HG02852 (cell line): ENCODE data around the gene CARS2.
"Not testable (repeated sequence)": the region's sequence is repeated elsewhere in the genome, so short reads cannot be mapped to it uniquely, and the experiment has no call there.

Experiments
- ATAC-seq: cut with Tn5 transposase; IDR thresholded peaks from one replicate; pipeline ENCODE4 v1.9.1; 2021; ENCODE audit warnings: mild to moderate bottlenecking, moderate library complexity; ENCODE audit not compliant: unreplicated experiment

Gene CARS2

DNA sequence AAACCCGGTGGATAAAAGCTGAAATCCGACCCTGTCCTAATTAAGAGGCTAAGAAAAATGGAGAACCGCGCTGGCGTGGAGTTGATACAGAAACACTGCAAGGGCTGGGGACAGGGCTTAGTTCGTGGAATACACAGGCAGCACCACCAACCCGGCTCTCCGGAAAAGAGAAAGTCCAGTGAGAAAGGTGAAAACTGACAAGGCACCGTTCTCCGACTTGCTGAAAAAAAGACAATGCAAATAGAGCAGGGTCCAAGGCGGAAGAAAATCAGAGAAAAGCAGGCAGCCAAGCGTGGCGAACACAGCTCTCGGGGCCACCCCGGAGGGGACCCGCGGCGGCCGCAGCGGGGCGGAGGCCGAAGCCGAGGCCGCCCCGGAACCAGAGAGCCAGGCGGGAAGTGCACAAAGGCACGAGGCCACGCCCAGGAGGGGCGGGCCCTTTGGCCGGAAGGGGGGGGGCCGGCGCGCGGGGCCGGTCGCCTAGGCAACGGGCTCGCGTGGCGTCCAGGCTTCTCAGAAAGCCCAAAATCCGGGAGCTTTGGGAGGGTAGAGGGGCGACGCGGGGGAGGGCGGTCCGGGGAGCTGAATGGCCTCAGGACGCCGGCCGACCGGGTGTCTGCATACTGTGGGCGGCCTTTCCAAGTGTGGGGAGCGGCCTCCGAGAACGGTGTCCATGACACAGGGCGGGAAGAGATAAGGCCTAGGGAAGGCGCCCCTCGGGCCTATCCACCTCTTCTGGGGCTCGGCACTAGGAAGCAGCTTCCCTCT is 6.3 kb upstream of the CARS2 start:
- ATAC-seq = peak; percentile 32

DNA sequence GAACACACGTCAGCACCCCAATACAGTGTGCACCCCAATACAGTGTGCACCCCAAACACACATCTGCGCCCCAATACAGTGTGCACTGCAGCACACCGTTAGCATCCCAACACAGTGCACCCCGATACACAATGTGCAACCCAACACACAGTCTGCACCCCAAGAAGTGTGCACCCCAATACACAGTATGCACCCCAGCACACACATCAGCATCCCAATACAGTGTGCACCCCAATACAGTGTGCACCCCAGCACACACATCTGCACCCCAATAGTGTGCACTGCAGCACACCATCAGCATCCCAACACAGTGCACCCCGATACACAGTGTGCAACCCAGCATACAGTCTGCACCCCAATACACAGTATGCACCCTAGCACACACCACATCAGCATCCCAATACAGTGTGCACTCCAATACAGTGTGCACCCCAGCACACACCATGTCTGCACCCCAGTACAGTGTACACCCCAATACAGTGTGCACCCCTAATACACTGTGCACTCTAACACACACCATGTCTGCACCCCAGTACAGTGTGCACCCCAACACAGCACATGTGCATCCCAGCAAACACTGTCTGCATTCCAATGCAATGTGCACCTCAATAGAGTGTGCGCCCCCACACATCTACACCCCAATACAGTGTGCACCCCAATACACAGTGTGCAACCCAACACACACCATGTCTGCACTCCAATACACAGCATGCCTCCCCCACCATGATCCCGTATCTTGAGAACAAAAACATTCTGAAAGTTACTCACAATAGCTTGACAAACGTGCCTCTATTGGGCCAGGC is 855 bp upstream of the CARS2 start:
- ATAC-seq = peak; percentile 0

DNA sequence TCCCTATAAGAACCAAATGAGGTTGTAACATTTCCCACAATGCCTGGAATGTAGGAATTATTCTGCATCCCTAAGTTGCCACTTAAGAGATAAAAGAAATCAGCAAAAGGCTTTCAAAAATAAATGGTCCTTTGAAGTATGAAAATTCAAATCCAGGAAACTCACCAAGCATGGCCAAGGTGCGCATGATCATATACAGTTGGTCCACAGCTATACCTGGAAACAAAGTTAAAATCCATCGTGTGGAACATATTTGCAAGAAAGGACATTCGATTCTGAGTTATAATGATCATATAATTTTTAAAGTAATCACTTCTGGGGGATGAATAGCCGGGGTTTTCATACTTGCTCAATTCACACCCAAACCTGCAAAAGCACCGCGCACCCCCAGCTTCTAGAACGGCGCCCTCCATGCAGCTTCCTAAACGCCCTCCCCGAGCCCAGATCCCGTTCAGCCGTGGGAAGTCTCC is 525 bp downstream of the CARS2 start:
- no peak for ATAC-seq

DNA sequence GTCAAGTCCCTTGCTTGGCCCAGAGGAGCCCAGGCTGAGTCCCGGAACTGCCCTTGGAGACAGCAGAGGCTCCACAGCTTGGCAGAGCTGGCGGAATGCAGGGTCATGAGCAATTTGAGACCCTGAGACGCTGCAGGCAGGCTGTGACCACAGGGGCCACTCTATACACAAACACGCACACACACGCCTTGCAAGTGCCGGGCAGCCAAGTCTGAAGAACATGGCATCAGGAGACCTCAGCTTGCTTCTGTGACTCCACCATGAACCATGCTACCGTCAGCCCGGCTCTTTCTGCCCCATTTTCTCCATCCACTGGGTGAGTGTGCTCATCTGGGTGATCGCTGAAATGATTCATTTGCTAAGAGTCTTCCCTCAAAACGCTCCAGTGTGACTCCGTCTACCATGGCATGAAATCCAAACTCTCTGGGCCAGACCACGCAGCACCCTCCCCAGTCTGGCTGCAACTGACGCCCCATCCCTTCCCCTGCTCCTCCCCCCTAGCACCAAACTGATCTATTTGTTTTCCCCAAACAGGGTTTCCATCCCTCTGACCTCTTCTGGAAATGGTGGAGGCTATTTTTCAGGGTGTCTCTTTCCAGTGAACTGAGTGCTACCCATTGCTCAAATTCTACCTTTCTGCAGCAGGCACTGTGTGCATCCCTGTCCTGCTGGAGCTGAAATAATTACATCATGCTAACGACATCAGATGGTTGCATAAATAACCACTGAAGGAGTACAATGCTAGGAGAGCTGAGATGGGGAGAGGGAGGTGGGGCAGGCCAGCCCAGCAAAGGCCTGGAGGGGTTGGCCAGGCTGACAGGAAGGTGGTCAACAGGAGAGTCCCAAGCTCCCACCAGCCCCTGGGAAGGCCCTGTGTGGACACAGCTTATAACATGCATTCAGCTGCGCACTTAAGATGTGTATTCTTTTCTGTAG is 3.1 kb downstream of the CARS2 start:
- no peak for ATAC-seq

DNA sequence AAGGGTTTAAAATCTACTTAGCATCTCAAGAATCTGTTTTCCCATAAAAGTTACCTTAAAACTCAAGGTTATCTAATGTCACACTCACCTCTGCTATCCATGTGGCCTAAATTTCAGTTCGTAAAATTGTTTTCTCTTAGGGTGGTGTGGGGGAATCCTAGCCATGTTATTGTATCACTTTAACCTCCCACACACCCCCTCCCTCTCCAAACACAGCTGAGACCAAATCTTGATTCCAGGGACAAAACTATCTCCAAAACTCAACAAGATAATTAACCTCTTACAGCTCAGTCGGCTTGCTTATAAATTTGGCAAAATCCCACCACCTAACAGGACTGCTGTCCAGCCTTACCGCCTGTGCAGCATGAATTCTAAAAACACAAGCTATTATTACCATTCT is 3.8 kb downstream of the CARS2 start:
- no peak for ATAC-seq

DNA sequence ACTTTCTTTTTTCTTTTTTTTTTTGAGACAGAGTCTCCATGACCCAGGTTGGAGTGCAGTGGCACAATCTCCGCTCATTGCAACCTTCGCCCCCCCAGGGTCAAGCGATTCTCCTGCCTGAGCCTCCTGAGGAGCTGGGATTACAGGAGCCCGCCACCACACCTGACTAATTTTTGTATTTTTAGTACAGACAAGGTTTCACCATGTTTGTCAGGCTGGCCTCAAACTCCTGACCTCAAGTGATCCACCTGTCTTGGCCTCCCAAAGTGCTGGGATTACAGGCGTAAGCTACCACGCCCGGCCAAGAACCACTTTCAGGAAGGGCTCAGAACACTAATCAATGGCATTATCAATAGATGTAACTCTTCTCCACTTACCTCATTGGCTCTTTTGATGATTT is 4.9 kb downstream of the CARS2 start:
- not testable (repeated sequence) for ATAC-seq

- ATAC-seq = no peak
Observed at GRCh38 chr13:110700641-110701040, 5.3 kb downstream of the CARS2 start.

DNA sequence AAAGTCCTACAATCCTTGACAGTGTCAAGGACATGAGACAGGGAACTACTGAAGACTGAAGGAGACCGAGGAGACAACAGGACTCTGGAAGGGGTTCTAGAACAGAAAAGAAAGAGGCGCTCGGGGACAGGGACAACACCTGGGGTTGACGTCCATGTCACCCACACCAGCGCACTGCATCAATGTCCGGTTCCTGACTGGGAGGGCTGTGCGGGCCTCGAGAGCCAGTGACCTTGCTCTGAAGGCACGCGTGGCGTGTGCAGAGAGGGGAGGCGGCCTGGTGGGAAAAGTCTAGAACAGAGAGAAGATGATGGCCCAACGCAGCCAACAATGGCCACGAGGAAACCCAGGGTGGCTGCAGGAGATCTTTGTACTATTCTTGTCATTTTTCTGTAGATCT is 5.7 kb downstream of the CARS2 start:
- no peak for ATAC-seq

- ATAC-seq = no peak
Observed at GRCh38 chr13:110699148-110700145, 6.5 kb downstream of the CARS2 start.

GRCh38 chr13:110698689-110699088 is 7.2 kb downstream of the CARS2 start:
- peak; percentile 71 for ATAC-seq

GRCh38 chr13:110697842-110698241 is 8.1 kb downstream of the CARS2 start:
- ATAC-seq = no peak

- ATAC-seq = no peak
Observed at GRCh38 chr13:110696776-110697175, 9.1 kb downstream of the CARS2 start.

- ATAC-seq = not testable (repeated sequence)
Observed at GRCh38 chr13:110695774-110696173, 10.1 kb downstream of the CARS2 start.

DNA sequence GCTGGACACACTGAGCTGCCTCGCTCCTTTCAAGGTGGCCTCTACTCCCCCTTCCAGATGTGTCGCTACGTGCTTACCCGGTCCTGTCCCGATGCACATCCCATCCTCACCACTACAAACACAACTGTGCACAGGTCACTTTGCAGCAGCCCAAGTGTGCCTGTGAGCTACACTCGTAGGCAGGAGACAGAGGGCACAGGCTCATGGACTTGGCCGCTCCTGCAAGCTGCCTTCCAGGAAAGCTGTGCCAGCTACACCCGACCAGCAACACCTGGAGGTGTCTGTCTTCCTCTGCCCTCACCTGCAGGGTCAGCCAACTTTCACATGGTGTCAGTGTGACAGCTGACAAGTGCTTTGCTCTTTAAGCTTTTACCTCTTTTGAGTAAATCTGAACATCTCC is 15.4 kb downstream of the CARS2 start:
- ATAC-seq = no peak

- ATAC-seq = no peak
Observed at GRCh38 chr13:110689711-110690110, 16.2 kb downstream of the CARS2 start.

GRCh38 chr13:110689041-110689440 is 16.9 kb downstream of the CARS2 start:
- no peak for ATAC-seq

DNA sequence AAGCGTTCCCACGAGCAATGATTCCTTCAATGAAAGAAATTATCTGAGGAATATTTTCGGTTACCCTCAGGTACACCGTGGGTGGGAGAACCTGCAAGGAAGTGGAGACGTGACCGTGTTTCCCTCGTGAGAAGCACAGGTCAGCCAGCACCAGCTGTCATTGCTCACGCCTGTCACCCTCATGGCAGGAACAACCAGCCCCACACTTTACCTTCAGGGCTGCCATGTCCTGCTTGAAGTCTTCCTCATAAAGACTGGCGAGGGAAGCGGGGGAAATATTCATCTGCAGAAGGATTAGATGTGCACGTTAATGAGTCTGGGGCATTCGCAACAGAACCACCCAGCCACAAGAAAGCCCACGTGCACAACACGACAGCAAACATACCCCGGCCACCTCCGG is 18.2 kb downstream of the CARS2 start:
- ATAC-seq = no peak

DNA sequence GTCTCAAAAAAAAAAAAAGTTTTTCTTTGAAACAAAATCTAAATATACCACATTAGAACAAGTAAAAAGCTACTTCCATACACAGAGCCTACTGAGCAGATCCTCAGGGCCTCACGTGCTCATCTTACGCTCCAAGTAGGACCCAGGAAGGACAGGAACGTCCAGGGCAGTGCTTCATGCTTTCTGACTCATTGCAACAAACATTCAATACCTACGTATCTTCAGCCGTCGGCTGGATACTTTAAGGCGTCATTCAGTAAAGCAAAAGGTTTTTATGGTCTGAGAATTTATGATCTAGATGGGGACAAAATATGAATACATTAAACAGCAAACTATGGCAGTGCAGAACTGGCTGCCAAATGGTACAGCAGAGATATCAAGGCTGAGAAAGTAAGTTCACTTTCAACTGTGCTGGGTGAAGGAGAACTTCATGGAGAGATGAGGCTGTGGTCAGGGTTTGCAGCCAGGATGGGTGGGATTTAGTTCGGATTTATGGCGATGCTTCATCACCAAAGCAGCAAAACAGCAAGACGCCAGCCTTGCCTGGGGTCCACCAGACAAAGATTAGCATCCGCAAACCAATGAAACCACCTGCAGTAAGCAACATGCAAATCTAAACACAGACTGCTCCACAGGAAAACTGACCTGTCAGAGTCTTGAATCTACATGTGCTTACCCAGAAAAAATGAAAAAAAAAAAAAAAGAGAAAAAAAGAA is 20.5 kb downstream of the CARS2 start:
- ATAC-seq = no peak

GRCh38 chr13:110684388-110685056 is 21.4 kb downstream of the CARS2 start:
- no peak for ATAC-seq
